HUES48 (cell line): ENCODE results near the gene EMCN.
"Not testable (repeated sequence)": the region's sequence is repeated elsewhere in the genome, so short reads cannot be mapped to it uniquely, and the experiment has no call there.

ENCODE experiments used
- H3K27ac ChIP-seq: one replicate; pipeline ENCODE4 v1.7.0; 2013; ENCODE audit warnings: low read depth, low read length, inconsistent platforms
- H3K27me3 ChIP-seq: 2 replicates; pipeline ENCODE4 v1.6.1; 2013; ENCODE audit warnings: mild to moderate bottlenecking, low read length; ENCODE audit not compliant: control insufficient read depth, insufficient read depth
- H3K36me3 ChIP-seq: 2 replicates; pipeline ENCODE4 v1.6.1; 2013; ENCODE audit warnings: low read length; ENCODE audit not compliant: control insufficient read depth, insufficient read depth
- H3K4me1 ChIP-seq: 2 replicates; pipeline ENCODE4 v1.6.1; 2013; ENCODE audit warnings: mild to moderate bottlenecking, low read length; ENCODE audit not compliant: control insufficient read depth, insufficient read depth
- H3K4me3 ChIP-seq: 2 replicates; pipeline ENCODE4 v1.5.1; 2013; ENCODE audit warnings: mild to moderate bottlenecking, low read depth, low read length
- H3K9ac ChIP-seq: 2 replicates; pipeline ENCODE4 v1.6.1; 2013; ENCODE audit warnings: mild to moderate bottlenecking, low read depth, low read length, moderate library complexity
- H3K9me3 ChIP-seq: 2 replicates; pipeline ENCODE4 v1.6.1; 2013; ENCODE audit warnings: low read length; ENCODE audit not compliant: control insufficient read depth, insufficient read depth

EMCN gene

GRCh38 chr4:100517864-100518341, at the start of gene EMCN:
TSS of gene EMCN (minus strand) at chr4:100518022. CDS start at chr4:100517914, 108 bp downstream.
- no peak within 1 kb of the TSS for H3K27ac ChIP-seq
- H3K4me3 ChIP-seq: no peak within 1 kb of the TSS
- H3K27me3 ChIP-seq: no peaks in the 10 kb centered on the region

GRCh38 chr4:100566396-100566795, 48.6 kb upstream of the EMCN start:
- Histone ChIP-seq H3K27me3 (no peaks in the 10 kb centered on the region), H3K4me1 (no peaks in the 10 kb centered on the region), H3K9ac (no peak overlapping the region), H3K36me3 (no peaks in the 10 kb centered on the region), H3K9me3 (no peaks in the 10 kb centered on the region), H3K4me3 (no peak overlapping the region), H3K27ac (no peak overlapping the region)

More at GRCh38 chr4:100517864-100518341, at the start of gene EMCN:
- H3K4me1 ChIP-seq: peaks cover 6% of the 10 kb centered on the region; the same call in 1 of the 2 replicates
- H3K9me3 ChIP-seq: no peaks in the 10 kb centered on the region
- H3K36me3 ChIP-seq: no peaks in the 10 kb centered on the region
- H3K9ac ChIP-seq: no peak within 1 kb of the TSS

GRCh38 chr4:100557306-100557705, 39.5 kb upstream of the EMCN start:
- Histone ChIP-seq H3K36me3 (no peaks in the 10 kb centered on the region), H3K4me3 (no peak overlapping the region), H3K27me3 (no peaks in the 10 kb centered on the region), H3K4me1 (no peaks in the 10 kb centered on the region), H3K27ac (no peak overlapping the region), H3K9me3 (no peaks in the 10 kb centered on the region; the same call in 1 of the 2 replicates), H3K9ac (no peak overlapping the region)

- H3K4me3 ChIP-seq: no peak overlapping the region
- no peaks in the 10 kb centered on the region for H3K36me3 ChIP-seq
- no peak overlapping the region for H3K27ac ChIP-seq
- H3K4me1 ChIP-seq: no peaks in the 10 kb centered on the region
- H3K9me3 ChIP-seq: no peaks in the 10 kb centered on the region; the same call in 1 of the 2 replicates
- no peaks in the 10 kb centered on the region for H3K27me3 ChIP-seq
- H3K9ac ChIP-seq: no peak overlapping the region
These were observed 38.0 kb upstream of the EMCN start for GRCh38 chr4:100555611-100556337.

- Histone ChIP-seq H3K4me3 (no peak overlapping the region), H3K36me3 (no peaks in the 10 kb centered on the region), H3K9ac (no peak overlapping the region), H3K27me3 (no peaks in the 10 kb centered on the region), H3K27ac (no peak overlapping the region), H3K9me3 (no peaks in the 10 kb centered on the region), H3K4me1 (peaks cover 20% of the 10 kb centered on the region)
These were observed 30.4 kb upstream of the EMCN start for GRCh38 chr4:100548200-100548560.

GRCh38 chr4:100547541-100548199, 29.8 kb upstream of the EMCN start:
- H3K4me3 ChIP-seq: no peak overlapping the region
- no peaks in the 10 kb centered on the region for H3K36me3 ChIP-seq
- H3K27me3 ChIP-seq: no peaks in the 10 kb centered on the region
- H3K4me1 ChIP-seq: peaks cover 20% of the 10 kb centered on the region
- no peaks in the 10 kb centered on the region for H3K9me3 ChIP-seq
- no peak overlapping the region for H3K9ac ChIP-seq
- H3K27ac ChIP-seq: no peak overlapping the region

GRCh38 chr4:100545427-100545826, 27.6 kb upstream of the EMCN start:
- Histone ChIP-seq H3K4me1 (peaks cover 20% of the 10 kb centered on the region), H3K36me3 (no peaks in the 10 kb centered on the region), H3K9me3 (no peaks in the 10 kb centered on the region), H3K9ac (no peak overlapping the region), H3K4me3 (no peak overlapping the region), H3K27me3 (no peaks in the 10 kb centered on the region), H3K27ac (no peak overlapping the region)

GRCh38 chr4:100540131-100540530, 22.3 kb upstream of the EMCN start:
- H3K27ac ChIP-seq: no peak overlapping the region
- peaks cover 5% of the 10 kb centered on the region; the same call in 1 of the 2 replicates for H3K4me1 ChIP-seq
- no peaks in the 10 kb centered on the region for H3K9me3 ChIP-seq
- H3K9ac ChIP-seq: no peak overlapping the region
- no peak overlapping the region for H3K4me3 ChIP-seq
- no peaks in the 10 kb centered on the region for H3K27me3 ChIP-seq
- H3K36me3 ChIP-seq: no peaks in the 10 kb centered on the region

GRCh38 chr4:100539706-100540105, 21.9 kb upstream of the EMCN start:
- H3K36me3 ChIP-seq: no peaks in the 10 kb centered on the region
- H3K9ac ChIP-seq: no peak overlapping the region
- no peak overlapping the region for H3K27ac ChIP-seq
- no peaks in the 10 kb centered on the region for H3K27me3 ChIP-seq
- no peak overlapping the region for H3K4me3 ChIP-seq
- H3K4me1 ChIP-seq: peaks cover under 1% of the 10 kb centered on the region; the same call in 1 of the 2 replicates
- H3K9me3 ChIP-seq: no peaks in the 10 kb centered on the region

- H3K36me3 ChIP-seq: no peaks in the 10 kb centered on the region
- H3K9me3 ChIP-seq: no peaks in the 10 kb centered on the region
- H3K27me3 ChIP-seq: no peaks in the 10 kb centered on the region
- no peak overlapping the region for H3K4me3 ChIP-seq
- no peaks in the 10 kb centered on the region for H3K4me1 ChIP-seq
- no peak overlapping the region for H3K27ac ChIP-seq
- H3K9ac ChIP-seq: no peak overlapping the region
These were observed 15.9 kb upstream of the EMCN start for GRCh38 chr4:100533741-100534140.

- not testable (repeated sequence) for H3K27ac ChIP-seq, H3K4me3 ChIP-seq, H3K4me1 ChIP-seq, H3K36me3 ChIP-seq, H3K9ac ChIP-seq, H3K27me3 ChIP-seq, H3K9me3 ChIP-seq
These were observed 12.3 kb upstream of the EMCN start for GRCh38 chr4:100530161-100530560.
